ENCODE data around the gene NRG2. TPM values are rescaled to one million over a fixed set of nuclear protein-coding genes. Genes with fewer than 3 reads are reported as not detected.

The NRG2 gene
- total RNA-seq, 2 experiments from 2014 or later: not detected

DNA sequence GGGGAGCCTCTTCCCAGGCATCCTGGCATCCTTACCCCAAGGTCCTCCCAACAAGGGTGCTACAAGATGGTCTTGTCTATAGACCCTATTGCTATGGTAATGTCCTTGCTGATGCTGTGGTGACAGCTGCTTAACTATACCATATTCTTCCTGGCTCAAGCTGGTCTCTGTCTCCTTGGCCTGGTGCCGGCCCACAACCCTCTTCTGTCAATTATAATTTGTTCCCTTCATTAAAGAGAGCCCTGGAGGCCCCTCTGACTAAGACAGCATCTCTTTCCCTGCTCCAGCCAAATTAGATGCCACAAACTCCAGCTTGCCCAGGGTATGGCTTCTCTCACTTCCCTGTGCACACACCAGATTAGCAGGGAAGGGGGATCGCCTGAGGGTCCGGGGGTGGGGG lies 160.8 kb downstream of the NRG2 start:
- Mint-ChIP-seq H3K4me1 (peaks cover under 1% of the 10 kb centered on the region), H3K27ac (no peak overlapping the region), H3K27me3 (peaks cover 4% of the 10 kb centered on the region), H3K36me3 (ENCODE audit: low read depth) (no peaks in the 10 kb centered on the region), H3K9me3 (no peaks in the 10 kb centered on the region), H3K4me3 (no peak overlapping the region)
- CTCF ChIA-PET: interaction anchor here (0.7 to 1.0 kb wide), 2 partner anchors 86 to 95 kb away, joined by 3 read pairs; no protein-coding TSS in a partner anchor
- POLR2A ChIA-PET: interaction anchor here (0.6 kb wide), 1 partner anchor 98 kb away, joined by 3 read pairs; no protein-coding TSS in a partner anchor
- no peak for DNase-seq

DNA sequence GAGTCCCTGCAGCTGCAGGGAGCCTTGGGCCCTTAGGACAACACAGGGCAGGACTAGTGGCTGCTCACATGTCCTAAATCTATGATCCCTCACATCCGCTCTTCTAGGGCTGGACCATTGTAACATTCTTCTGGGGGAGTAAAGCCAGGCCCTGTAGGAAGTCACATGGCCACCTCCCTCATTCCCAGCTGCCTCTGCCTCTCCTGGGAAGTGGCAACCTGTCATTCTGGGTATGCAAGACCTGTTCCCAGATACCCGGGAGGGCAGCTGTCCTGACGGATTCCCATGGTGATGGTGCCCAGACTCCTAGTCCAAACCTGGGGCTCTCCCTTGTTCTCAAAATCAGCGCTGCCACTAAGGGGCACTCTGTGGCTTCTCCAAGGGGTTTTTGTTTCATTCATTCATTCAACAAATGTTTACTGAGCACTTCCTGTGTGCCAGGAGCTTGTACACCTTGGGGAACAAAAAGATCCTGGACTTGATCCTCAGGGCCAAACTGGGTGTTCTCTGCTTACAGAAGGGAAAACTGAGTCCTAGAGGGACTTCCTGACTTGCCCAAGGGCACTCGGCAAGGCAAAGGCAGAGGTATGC lies 161.9 kb downstream of the NRG2 start:
- peaks cover 3% of the 10 kb centered on the region for H3K27me3 Mint-ChIP-seq
- no peak overlapping the region for H3K4me3 Mint-ChIP-seq
- CTCF ChIA-PET: interaction anchor here (1.0 kb wide), 1 partner anchor 87 kb away, joined by 3 read pairs; no protein-coding TSS in a partner anchor
- DNase-seq: no peak
- no peaks in the 10 kb centered on the region for H3K9me3 Mint-ChIP-seq
- POLR2A ChIA-PET: no interaction called here
- H3K36me3 Mint-ChIP-seq (ENCODE audit: low read depth): no peaks in the 10 kb centered on the region
- no peak overlapping the region for H3K27ac Mint-ChIP-seq
- H3K4me1 Mint-ChIP-seq: peaks cover 7% of the 10 kb centered on the region

DNA sequence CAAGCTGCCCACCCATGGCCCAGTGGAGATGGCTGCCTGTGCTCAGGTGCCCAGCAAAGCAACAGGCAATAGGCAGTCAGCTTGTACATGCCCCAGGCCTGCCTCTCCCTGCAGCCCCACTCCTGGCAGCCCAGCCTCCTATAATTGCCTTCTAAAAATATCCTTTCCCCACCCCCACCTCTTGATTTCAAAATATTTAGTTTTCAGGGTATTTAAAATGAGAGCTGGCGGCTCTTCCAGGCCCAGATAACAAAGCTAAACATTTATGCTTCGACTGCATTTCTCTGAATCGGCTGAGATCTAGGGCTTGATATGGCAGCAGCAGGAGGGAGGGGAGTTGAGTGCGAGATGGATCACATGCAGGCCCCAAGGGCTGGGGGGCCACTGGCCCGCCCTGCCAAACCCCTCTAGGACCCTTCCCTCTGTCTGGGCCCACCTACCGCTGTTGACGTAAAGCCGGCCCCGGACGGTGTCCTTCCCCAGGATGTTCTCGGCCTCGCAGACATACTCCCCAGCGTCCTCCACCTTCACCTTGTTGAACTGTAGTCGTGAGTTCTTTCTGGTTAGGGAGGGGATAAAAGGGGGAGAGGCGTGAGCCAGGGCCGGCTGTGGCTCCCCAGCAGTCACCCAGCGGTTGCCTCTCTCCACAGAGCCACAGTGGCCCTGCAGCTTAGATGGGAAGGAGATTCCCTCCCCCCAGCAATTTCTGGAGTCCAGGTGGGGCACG lies 162.5 kb downstream of the NRG2 start:
- ChIA-PET CTCF (interaction anchor here (0.9 kb wide), 1 partner anchor 88 kb away, joined by 3 read pairs; no protein-coding TSS in a partner anchor), POLR2A (no interaction called here)
- Mint-ChIP-seq H3K27me3 (peaks cover 4% of the 10 kb centered on the region), H3K36me3 (ENCODE audit: low read depth) (no peaks in the 10 kb centered on the region), H3K4me3 (no peak overlapping the region), H3K9me3 (no peaks in the 10 kb centered on the region), H3K4me1 (peaks cover 7% of the 10 kb centered on the region), H3K27ac (no peak overlapping the region)
- no peak for DNase-seq

DNA sequence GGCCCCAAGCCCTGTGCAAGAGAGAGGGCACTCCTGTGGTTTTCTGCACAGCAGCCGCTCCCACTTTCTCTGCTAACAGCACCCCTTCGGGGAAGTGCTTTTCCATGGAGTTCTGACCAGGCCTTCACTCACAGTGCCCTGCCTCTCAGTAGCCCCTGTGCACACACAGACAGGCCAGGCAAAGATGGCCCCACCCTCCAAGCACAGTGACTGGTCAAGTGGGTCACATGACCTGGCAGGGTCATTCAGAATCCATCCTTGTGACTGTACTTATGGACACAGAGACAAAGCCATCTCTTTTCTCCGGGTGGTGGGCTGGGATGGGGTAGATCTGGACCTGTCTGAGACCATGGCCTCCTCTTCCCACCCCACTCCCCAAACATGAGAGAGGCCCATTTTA lies 165.0 kb downstream of the NRG2 start:
- ChIA-PET CTCF (no interaction called here), POLR2A (no interaction called here)
- Mint-ChIP-seq H3K27me3 (peaks cover 14% of the 10 kb centered on the region), H3K36me3 (ENCODE audit: low read depth) (no peaks in the 10 kb centered on the region), H3K9me3 (no peaks in the 10 kb centered on the region), H3K4me1 (peaks cover 7% of the 10 kb centered on the region), H3K27ac (no peak overlapping the region), H3K4me3 (no peak overlapping the region)
- DNase-seq: no peak

DNA sequence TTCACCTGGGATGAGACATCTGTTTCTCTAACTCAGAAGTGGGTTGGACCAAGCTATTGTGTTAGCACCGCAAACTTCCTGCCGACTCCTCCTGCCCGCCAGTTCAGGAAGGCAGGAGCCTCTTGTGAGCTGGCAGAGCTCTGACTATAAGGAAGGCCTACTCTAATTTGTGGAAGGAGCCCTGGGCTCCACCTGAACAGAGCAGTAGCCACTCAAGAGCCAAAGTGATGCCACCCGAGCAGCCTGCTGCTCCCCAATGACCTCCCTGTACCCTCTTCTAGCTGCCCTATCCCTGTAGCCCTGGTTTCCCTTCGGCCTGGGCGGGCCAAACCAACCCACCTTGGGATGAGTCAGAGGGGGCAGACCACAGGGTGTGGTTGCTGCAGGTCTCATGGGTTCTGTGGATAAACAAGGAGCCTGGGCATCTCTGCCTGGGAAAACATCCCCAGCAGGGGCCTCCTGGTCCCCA lies 165.9 kb downstream of the NRG2 start:
- Mint-ChIP-seq H3K27me3 (peaks cover 14% of the 10 kb centered on the region), H3K4me1 (peaks cover 7% of the 10 kb centered on the region), H3K27ac (no peak overlapping the region), H3K9me3 (no peaks in the 10 kb centered on the region), H3K36me3 (ENCODE audit: low read depth) (no peaks in the 10 kb centered on the region), H3K4me3 (no peak overlapping the region)
- DNase-seq: no peak
- ChIA-PET POLR2A (no interaction called here), CTCF (interaction anchor here (1.1 to 1.3 kb wide), 2 partner anchors 14 to 90 kb away, joined by 3 read pairs; no protein-coding TSS in a partner anchor)

DNA sequence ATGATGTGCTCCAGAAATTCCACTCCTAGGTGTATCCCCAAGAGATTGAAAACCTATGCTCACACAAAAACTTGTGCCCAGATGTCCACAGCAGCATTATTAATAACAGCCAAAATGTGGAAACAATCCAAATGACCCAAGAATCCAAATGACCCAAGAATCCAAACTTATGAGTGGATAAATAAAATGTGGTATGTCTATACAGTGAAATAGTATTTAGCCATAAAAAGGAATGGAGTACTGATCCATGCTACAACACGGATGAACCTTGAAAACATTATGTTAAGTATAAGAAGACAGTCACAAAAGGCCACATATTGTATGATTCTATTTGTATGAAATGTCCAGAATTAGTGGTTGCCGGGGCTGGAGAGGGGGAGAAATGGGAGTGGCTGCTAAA lies 167.1 kb downstream of the NRG2 start:
- POLR2A ChIA-PET: no interaction called here
- Mint-ChIP-seq H3K9me3 (no peaks in the 10 kb centered on the region), H3K36me3 (ENCODE audit: low read depth) (no peaks in the 10 kb centered on the region), H3K27me3 (peaks cover 14% of the 10 kb centered on the region), H3K4me1 (peaks cover 7% of the 10 kb centered on the region), H3K27ac (no peak overlapping the region), H3K4me3 (no peak overlapping the region)
- CTCF ChIA-PET: no interaction called here
- DNase-seq: no peak

DNA sequence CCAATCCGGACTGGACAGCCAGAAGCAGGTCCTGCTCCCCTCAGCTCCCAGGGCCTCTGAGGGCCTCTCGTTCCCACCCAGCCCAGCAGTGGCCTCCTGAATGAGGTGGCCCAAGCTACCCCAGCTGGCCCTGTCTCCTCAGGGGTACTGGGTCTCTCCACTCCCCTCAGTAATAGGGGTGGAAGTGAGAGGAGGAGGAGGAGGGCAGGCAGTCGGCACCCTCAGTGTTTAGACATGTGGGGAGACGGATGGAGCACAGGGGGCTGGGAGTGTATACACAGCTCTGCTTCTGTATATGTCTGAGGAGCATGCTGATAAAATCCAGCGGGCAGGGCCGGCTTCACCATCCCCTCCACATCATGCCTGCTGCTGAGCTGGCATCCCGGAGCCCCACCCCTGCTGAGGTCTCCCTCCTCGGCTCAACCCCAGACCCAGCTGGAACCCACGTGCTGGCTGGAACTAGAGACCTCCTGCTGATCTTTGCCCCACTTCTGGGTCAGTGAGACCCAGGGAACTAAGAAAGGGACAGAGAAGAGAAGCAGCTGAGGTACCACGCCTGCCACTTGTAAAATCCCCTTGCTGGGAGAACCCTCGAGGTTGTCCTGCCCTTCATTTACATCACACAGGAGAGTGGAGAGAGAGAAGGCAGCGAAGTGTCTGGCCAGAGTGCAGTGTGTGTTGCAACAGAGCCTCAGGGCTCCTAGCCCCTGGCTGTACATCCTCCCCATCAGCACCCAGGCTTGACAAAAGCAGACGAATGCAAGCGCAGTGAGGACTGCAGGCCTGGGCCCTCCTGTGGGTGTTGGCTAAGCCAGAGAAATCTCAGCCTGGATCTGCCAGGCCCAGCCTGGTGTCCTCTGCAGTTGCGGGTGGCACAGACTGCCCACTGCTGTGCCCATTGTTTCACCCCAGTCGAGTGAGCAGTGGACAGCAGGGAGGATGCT lies 170.0 kb downstream of the NRG2 start:
- H3K27me3 Mint-ChIP-seq: peaks cover 16% of the 10 kb centered on the region
- peaks cover 7% of the 10 kb centered on the region for H3K4me1 Mint-ChIP-seq
- no peaks in the 10 kb centered on the region for H3K36me3 Mint-ChIP-seq (ENCODE audit: low read depth)
- H3K4me3 Mint-ChIP-seq: no peak overlapping the region
- no peak for DNase-seq
- POLR2A ChIA-PET: no interaction called here
- no peak overlapping the region for H3K27ac Mint-ChIP-seq
- no peaks in the 10 kb centered on the region for H3K9me3 Mint-ChIP-seq
- CTCF ChIA-PET: interaction anchor here (0.8 to 1.1 kb wide), 2 partner anchors 86 to 96 kb away, joined by 3 to 4 read pairs; no protein-coding TSS in a partner anchor

DNA sequence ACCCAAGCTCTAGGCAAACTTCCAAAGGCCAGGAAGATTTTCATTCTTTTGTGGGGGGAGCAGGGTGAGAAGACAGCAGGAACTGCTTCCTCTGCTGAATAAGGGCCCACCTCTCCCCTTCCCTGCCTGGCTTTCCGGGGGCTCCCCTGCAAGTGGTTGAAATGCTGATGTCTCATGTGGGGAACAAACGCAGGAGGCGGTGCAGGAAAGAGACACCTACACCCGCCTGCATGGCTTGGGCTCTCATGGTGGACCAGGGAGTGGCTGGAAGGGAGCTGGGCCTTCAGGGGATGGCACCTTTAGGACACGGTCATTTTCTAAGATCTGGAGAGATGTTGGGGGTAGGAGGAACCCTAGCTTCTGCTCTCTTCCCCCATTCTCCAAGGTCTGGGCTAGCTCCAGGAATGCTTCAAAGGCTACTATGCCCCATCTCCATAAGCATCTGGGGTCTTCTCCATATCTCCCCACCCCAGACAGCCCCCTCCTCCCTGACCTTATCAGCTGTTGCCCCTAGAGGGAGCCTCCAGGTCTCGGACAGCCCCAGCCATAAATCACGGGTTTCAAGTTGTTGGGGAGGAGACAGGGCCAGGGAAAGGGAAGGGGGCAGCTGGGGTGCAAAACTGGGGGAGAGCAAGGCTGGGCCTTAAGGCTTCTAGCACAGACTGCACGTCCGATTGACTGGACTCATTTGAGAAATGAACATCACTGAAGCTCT lies 170.9 kb downstream of the NRG2 start:
- no peaks in the 10 kb centered on the region for H3K9me3 Mint-ChIP-seq
- ChIA-PET CTCF (interaction anchor here (0.8 to 1.1 kb wide), 2 partner anchors 85 to 97 kb away, joined by 3 to 4 read pairs; no protein-coding TSS in a partner anchor), POLR2A (no interaction called here)
- no peak overlapping the region for H3K27ac Mint-ChIP-seq
- no peak for DNase-seq
- H3K4me1 Mint-ChIP-seq: peaks cover 5% of the 10 kb centered on the region
- peaks cover 17% of the 10 kb centered on the region for H3K27me3 Mint-ChIP-seq
- H3K4me3 Mint-ChIP-seq: no peak overlapping the region
- no peaks in the 10 kb centered on the region for H3K36me3 Mint-ChIP-seq (ENCODE audit: low read depth)

DNA sequence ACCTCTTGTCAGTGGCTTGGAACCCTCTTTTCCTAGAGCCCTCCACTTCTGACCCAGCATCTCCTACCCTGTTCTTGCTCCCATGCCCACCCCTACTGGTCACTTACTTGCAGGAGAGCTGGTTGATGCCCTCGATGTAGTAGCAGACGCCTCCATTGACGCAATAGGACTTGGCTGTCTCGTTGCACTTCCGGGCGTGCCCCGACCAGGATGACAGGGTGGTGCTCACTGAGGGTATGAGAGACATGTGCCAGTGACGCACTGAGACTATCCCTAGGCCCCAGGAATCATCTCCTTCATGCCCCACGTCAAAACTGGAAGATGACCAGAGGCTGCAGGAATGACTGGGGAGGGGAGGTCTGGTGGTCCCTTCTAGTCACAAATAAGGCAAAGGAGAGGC lies 171.5 kb downstream of the NRG2 start:
- Mint-ChIP-seq H3K27ac (no peak overlapping the region), H3K4me1 (peaks cover under 1% of the 10 kb centered on the region), H3K4me3 (no peak overlapping the region), H3K36me3 (ENCODE audit: low read depth) (no peaks in the 10 kb centered on the region), H3K9me3 (no peaks in the 10 kb centered on the region), H3K27me3 (peaks cover 20% of the 10 kb centered on the region)
- DNase-seq: no peak
- ChIA-PET CTCF (interaction anchor here (1.1 kb wide), 1 partner anchor 84 kb away, joined by 3 read pairs; no protein-coding TSS in a partner anchor), POLR2A (no interaction called here)

DNA sequence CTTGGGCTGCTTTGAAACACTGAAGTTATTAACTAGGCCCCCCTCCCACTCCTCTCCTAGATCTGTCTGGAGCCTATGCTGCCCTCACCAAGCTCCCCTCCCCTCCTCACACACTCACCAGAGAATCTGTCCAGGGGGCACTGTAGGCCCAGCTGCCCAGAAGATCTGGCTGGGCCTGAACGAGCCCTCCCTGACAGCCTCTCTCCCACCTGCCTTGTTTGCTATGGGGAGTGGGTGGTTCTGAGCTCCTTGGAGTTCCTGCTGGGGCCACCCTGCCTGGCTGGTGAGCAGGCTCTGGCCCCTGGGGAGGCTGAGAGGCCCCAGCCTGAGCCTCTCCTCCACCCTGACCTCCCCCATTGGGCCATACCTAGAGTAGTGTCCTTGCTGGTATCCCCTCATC lies 172.4 kb downstream of the NRG2 start:
- H3K27me3 Mint-ChIP-seq: peaks cover 20% of the 10 kb centered on the region
- no peak overlapping the region for H3K4me3 Mint-ChIP-seq
- DNase-seq: no peak
- ChIA-PET CTCF (no interaction called here), POLR2A (no interaction called here)
- H3K36me3 Mint-ChIP-seq (ENCODE audit: low read depth): no peaks in the 10 kb centered on the region
- no peaks in the 10 kb centered on the region for H3K4me1 Mint-ChIP-seq
- no peaks in the 10 kb centered on the region for H3K9me3 Mint-ChIP-seq
- H3K27ac Mint-ChIP-seq: no peak overlapping the region

DNA sequence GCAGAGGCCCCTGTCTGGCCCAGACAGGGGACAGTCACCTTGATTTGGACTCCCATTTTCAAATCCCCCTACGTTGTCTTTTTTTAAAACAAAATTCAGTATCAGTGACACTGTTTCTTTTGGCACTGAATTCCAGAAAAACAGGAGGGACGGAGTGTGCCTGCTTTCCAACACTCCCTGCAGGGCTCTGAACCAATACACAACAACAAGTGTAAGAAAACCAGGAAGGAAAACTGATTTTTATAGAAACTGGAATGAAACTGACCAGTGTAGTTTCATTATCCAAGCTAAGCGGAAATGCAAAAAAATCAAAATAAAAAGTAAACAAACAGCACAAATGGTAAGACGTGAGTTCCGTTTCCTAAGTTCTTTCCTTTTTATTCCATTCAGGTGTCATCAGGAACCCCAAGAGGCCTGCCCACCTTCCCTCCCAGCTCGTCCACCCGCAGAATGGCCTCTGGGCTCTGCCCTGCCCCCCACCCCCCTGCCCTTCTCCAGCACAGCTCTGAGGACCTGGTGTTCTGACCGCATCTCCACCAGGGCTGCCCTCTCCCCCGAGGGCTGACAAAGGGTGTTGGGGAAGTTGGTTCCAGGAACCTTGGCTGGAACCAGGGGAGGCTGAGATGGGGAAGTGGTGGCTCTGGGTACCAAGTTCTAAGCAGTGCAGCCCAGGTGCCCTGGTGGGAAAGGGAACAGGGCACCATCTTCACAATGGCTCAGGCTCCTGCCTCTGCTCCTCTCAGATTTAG lies 173.9 kb downstream of the NRG2 start:
- no peak overlapping the region for H3K27ac Mint-ChIP-seq
- no peak for DNase-seq
- peaks cover 15% of the 10 kb centered on the region for H3K27me3 Mint-ChIP-seq
- H3K4me3 Mint-ChIP-seq: no peak overlapping the region
- H3K9me3 Mint-ChIP-seq: no peaks in the 10 kb centered on the region
- no peaks in the 10 kb centered on the region for H3K4me1 Mint-ChIP-seq
- POLR2A ChIA-PET: no interaction called here
- no peaks in the 10 kb centered on the region for H3K36me3 Mint-ChIP-seq (ENCODE audit: low read depth)
- CTCF ChIA-PET: no interaction called here

DNA sequence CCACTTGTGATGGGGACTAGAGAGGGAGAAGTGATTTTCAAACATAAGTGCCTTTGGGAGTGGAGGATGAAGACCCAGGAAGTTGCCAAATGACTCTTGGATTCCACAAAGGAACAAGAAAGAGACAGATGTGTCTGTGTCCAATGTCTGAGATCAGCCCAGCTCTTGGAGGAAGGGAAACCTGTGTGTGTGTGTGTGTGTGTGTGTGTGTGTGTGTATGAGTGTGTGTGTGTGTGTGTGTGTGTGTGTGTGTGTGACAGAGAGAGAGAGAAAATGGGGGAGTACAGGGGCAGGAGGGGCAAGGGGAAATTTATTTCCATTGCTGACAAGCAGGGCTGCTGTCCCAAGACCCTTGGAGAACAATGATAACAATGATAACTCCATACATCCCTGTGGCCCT lies 175.5 kb downstream of the NRG2 start:
- DNase-seq: no peak
- Mint-ChIP-seq H3K27ac (no peak overlapping the region), H3K27me3 (peaks cover 13% of the 10 kb centered on the region), H3K4me3 (no peak overlapping the region), H3K36me3 (ENCODE audit: low read depth) (no peaks in the 10 kb centered on the region), H3K9me3 (no peaks in the 10 kb centered on the region), H3K4me1 (no peaks in the 10 kb centered on the region)
- ChIA-PET CTCF (interaction anchor here (1.8 kb wide), 1 partner anchor 92 kb away, joined by 7 read pairs; no protein-coding TSS in a partner anchor), POLR2A (interaction anchor here (0.6 kb wide), 1 partner anchor 37 kb away, joined by 3 read pairs; no protein-coding TSS in a partner anchor)

All from activated CD4-positive, alpha-beta memory T cell treated with anti-CD3 and anti-CD28 coated beads, Interleukin-2, amount 10 ng/mL, durations not matched to agents 7 days and 5 days (primary cell).